GM06990 (cell line): ENCODE results near the gene COL25A1.

ENCODE experiments used
- DNase-seq: peaks from one replicate; pipeline ENCODE4 v3.0.0-alpha.2; 2011; ENCODE audit not compliant: insufficient read length; ENCODE audit errors: extremely low read depth
- H3K27me3 ChIP-seq: replicated peaks from 2 replicates; pipeline ENCODE4 v1.6.0; 2011; ENCODE audit warnings: low read length; ENCODE audit not compliant: control insufficient read depth, insufficient read depth
- H3K36me3 ChIP-seq: 2 replicates; pipeline ENCODE4 v1.5.1; 2011; ENCODE audit warnings: low read length; ENCODE audit not compliant: control insufficient read depth, insufficient read depth
- H3K4me3 ChIP-seq: replicated peaks from 2 replicates; pipeline ENCODE4 v1.5.1; 2011; ENCODE audit warnings: low read depth, mild to moderate bottlenecking, control low read depth, low read length
- CTCF ChIP-seq: IDR thresholded peaks from 2 replicates; pipeline ENCODE4 v1.5.1; 2011; ENCODE audit warnings: low read length, control low read depth, mild to moderate bottlenecking, inconsistent platforms; ENCODE audit not compliant: insufficient read depth, poor library complexity, severe bottlenecking

COL25A1 gene

DNA sequence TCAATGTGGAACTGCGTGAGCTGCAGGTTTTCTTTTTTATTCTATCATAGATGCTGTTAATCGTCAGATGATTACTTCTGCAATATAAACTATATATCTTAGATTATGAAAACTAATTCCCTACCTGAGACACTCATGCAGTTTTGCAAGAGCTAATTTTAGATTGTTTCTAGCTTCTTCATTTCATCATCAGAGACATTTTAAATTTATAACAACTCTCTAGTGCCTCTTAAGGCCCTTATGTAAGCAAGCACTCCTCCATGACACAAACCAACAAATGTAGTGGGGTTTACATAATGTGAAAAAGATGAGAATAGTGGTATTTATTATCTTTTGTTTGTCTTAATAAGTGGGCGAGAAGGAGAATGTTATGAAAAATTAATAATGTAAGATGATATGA lies 369.4 kb downstream of the COL25A1 start:
- Histone ChIP-seq H3K4me3 (no peak overlapping the region), H3K36me3 (no peaks in the 10 kb centered on the region), H3K27me3 (no peaks in the 10 kb centered on the region)
- no peak for DNase-seq
- TF ChIP-seq CTCF: no peak

GRCh38 chr4:108931926-108932325 lies 370.5 kb downstream of the COL25A1 start:
- Histone ChIP-seq H3K4me3 (no peak overlapping the region), H3K36me3 (no peaks in the 10 kb centered on the region), H3K27me3 (no peaks in the 10 kb centered on the region)
- no peak for TF ChIP-seq CTCF
- no peak for DNase-seq

DNA sequence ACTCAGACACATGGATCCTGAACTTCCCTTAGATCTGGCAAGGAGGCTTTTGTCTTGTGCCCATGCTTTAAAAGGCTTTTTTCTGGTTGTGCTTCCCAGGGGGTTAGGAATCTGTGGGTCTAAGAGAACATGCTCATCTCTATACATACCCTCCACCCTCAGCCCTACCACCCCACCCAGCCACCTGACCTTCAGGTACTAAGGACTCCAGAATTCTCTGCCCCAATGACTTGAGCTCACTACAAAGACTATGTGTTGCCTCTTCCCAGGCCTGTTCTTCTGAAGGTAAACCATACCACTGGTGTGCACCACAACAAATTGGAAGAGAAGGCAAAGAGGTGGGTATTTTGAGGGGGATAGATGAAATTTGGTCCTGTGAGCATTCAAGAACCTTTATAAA lies 372.3 kb downstream of the COL25A1 start:
- TF ChIP-seq CTCF: no peak
- no peaks in the 10 kb centered on the region for H3K27me3 ChIP-seq
- H3K4me3 ChIP-seq: no peak overlapping the region
- no peaks in the 10 kb centered on the region for H3K36me3 ChIP-seq
- DNase-seq: no peak

DNA sequence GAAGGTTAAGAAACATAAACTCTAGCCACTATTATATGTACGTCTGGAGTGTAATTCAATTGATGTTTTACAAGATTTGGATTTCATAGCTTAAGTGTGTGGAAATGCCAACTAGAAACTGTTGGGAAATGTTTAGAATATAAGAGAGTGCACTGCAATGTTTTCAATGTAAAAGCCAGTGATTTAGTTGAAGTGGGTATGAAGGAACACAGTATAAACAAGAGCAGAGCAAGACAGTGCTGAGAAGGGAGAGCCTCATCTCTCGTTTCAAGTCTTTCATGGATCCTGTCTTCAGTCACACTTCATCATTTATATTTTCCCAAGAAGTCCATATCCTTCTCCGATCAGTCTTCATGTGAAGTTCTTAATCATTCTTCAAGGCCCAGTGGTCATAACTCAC lies 375.7 kb downstream of the COL25A1 start:
- no peak for TF ChIP-seq CTCF
- DNase-seq: no peak
- H3K27me3 ChIP-seq: no peaks in the 10 kb centered on the region

DNA sequence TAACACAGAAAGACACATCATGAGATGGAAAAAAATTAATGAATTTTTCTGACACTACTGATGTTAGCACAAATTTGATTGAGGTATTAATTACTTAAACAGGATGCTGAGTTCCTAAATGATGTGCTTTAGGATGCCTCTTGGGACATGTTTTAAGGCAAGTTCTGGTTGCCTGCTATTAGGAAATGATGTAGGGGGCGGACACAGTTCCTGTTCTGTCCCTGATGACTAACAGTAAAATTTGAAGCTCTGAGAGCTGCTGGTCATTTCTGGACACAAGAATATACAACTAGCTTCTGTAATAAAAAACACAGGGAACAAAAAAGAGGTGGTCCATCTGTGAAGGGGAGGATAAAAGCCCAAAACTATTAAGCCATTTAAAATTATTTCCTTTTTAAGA lies 376.4 kb downstream of the COL25A1 start:
- Histone ChIP-seq H3K27me3 (no peaks in the 10 kb centered on the region), H3K4me3 (no peak overlapping the region), H3K36me3 (no peaks in the 10 kb centered on the region)
- no peak for TF ChIP-seq CTCF
- DNase-seq: no peak

More for the DNA sequence above, 375.7 kb downstream of the COL25A1 start:
- no peaks in the 10 kb centered on the region for H3K36me3 ChIP-seq
- no peak overlapping the region for H3K4me3 ChIP-seq

GRCh38 chr4:108922191-108922590 lies 380.3 kb downstream of the COL25A1 start:
- no peaks in the 10 kb centered on the region for H3K27me3 ChIP-seq
- DNase-seq: no peak
- no peak for TF ChIP-seq CTCF
- no peaks in the 10 kb centered on the region for H3K36me3 ChIP-seq
- no peak overlapping the region for H3K4me3 ChIP-seq
